Uterus (tissue), 2 donors: ENCODE results near the gene PTX4.

Source experiments
- CTCF ChIP-seq, 4 experiments: fragments of 200-600 bp in 2 of 4; fragments of 450-650 bp in 2 of 4; sonication (generic) in 2 of 4; IDR thresholded peaks; one replicate each; pipeline ENCODE4 v1.5.1; 2016 to 2019; ENCODE audit warnings: antibody characterized with exemption in 4 of 4, mild to moderate bottlenecking in 2 of 4, moderate library complexity in 1 of 4
- POLR2A ChIP-seq, 2 donors: fragments of 450-650 bp; IDR thresholded peaks; one replicate each; pipeline ENCODE4 v1.6.1; 2016; ENCODE audit warnings: antibody characterized with exemption in 2 of 2, mild to moderate bottlenecking in 1 of 2, moderate library complexity in 1 of 2

- TF ChIP-seq CTCF (IDR thresholded peaks at IDR 0.05) = no peak
- no peak for TF ChIP-seq POLR2A (IDR thresholded peaks at IDR 0.05)
Measured at GRCh38 chr16:1531638-1531910, 42.8 kb upstream of the PTX4 start.
